Activated CD4-positive, CD25-positive, alpha-beta regulatory T cell treated with anti-CD3 and anti-CD28 coated beads, Interleukin-2, amount 50 U/mL, for 16 hours (primary cell): Measurements from ENCODE around the gene YAF2.

Experiments used
- DNase-seq: peaks from one replicate; pipeline ENCODE4 v3.0.0-alpha.2; 2020; ENCODE audit warnings: low read depth, low spot score

Gene YAF2, protein sequence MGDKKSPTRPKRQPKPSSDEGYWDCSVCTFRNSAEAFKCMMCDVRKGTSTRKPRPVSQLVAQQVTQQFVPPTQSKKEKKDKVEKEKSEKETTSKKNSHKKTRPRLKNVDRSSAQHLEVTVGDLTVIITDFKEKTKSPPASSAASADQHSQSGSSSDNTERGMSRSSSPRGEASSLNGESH

DNA sequence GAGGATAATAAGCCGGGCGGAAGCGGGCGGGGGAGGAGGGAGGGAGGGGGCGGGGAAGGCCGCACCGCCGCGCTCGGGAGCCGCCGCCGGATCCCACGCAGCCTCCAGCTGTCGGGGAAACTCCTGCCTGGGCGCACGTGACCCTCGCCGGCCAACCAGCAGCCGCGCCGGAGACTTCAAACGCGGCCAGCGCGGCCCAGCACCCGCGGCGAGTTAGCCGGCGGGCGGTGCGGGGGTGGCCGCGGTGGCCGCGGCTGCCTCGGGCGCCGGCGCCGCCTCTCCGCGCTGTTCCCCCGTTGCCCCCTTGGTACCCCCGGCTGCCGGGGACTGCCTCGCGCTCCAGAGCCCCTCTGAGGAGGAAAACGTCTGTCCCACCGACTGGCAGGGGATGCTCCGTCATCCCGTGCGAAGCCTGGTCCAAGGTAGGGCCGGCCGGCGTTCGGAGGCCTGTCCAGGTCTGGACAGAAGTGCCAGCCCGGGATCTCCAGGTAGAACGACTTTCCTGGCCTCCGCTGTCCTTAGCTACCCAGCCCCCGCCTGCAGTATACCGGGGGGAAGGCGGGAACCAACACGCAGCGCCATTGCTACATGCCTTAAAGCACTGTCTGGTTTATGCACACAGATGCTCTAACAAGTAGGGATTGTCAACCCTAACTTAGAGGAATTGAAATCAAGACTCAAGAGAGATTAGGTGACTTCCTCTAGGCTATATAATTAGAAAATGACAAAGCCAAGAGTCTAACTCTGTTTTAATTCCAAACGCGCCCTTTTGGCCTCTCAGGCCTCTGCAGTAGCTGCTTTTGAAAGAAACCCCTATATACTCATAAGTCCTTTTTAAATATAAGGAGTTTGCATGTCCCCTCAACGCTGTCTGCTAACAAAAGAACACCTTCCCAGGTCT, at the start of gene YAF2:
Gene YAF2, minus strand, starts transcription at position 9 of the 901 bp plus-strand sequence. CDS start 68 bp downstream, outside the sequence.
- DNase-seq, result peak; percentile 67

- no peak for DNase-seq
These were observed 48.7 kb upstream of the YAF2 start for GRCh38 chr12:42286741-42287140.

- no peak for DNase-seq
These were observed 47.4 kb upstream of the YAF2 start for GRCh38 chr12:42285431-42285830.

DNA sequence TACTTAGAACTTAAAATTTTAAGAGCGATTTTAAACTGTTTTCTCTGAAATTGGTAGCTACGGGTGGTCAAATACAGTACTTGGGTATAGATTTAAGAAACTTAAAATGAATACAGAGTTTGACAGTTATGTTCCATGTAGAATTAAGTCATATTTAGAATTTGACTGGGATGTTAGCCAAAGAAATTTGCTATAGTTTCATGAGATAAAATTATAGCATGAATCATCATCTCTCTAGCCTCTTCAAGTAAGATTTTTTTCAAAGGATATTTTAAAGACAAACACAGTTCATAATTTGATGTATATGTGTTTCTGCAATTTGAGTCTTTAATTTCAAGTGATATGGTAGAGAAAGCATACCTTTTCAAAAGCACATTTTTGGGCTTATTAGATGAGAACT, 46.8 kb upstream of the YAF2 start:
- no peak for DNase-seq

GRCh38 chr12:42284157-42284556, 46.1 kb upstream of the YAF2 start:
- no peak for DNase-seq

GRCh38 chr12:42283739-42284138, 45.7 kb upstream of the YAF2 start:
- DNase-seq, result no peak

- no peak for DNase-seq
These were observed 44.2 kb upstream of the YAF2 start for GRCh38 chr12:42282294-42282693.

- no peak for DNase-seq
These were observed 43.8 kb upstream of the YAF2 start for GRCh38 chr12:42281844-42282243.

- no peak for DNase-seq
These were observed 43.2 kb upstream of the YAF2 start for GRCh38 chr12:42281278-42281677.

- no peak for DNase-seq
These were observed 40.1 kb upstream of the YAF2 start for GRCh38 chr12:42278128-42278510.

DNA sequence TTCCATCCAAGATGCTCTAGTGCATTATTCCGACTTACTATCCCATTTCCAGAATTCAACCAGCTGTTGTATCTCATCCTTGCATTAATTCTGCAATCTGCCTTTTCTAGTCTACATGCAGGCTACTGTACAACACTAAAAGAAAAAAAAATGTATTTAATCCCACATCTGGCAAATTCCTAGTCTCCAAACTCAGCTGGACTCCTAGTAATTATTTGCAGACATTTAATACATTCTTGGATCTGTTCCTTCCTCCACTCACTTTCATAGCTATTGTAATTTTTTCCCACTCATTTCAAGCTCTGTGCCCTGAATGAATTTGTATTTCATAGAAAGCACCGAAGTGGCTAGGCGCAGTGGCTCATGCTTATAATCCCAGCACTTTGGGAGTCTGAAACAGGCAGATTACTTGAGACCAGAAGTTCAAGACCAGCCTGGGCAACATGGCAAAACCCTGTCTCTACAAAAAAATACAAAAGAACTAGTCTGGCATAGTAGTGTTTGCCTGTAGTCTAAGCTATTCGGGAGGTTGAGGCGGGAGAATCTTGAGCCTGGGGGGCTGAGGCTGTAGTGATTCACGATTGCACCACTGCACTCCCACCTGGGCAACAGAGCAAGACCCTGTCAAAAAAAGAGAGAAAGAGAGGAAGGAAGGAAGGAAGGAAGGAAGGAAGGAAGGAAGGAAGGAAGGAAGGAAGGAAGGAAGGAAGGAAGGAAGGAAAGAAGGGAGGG, 39.5 kb upstream of the YAF2 start:
- no peak for DNase-seq

DNA sequence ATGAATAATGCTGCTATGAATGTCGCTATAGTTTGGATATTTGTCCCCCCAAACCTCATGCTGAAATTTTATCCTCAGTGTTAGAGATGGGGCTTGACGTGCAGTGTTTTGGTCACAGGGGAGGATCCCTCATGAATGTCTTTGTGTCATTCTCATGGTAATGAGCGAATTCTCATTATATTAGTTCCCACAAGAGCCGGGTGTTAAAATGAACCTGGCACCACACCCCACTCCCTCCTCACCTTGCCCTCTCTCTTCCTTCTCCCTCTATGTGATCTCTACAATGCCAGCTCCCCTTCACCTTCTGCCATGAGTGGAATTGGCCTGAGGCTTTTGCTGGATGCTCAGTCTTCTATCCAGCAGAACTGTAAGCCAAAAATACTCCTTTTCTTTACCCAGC, 37.5 kb upstream of the YAF2 start:
- no peak for DNase-seq

DNA sequence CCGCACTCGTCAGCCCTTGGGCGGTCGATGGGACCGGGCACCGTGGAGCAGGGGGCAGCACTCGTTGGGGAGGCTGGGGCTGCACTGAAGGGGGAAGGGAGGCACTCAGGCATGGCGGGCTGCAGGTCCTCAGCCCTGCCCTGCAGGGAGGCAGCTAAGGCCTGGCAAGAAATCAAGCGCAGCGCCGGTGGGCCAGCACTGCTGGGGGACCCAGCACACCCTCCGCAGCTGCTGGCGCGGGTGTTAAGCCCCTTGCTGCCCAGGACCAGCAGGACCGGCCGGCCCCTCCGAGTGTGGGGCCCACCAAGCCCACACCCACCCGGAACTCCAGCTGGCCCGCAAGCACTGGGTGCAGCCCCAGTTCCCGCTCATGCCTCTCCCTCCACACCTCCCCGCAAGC, 35.7 kb upstream of the YAF2 start:
- no peak for DNase-seq

DNA sequence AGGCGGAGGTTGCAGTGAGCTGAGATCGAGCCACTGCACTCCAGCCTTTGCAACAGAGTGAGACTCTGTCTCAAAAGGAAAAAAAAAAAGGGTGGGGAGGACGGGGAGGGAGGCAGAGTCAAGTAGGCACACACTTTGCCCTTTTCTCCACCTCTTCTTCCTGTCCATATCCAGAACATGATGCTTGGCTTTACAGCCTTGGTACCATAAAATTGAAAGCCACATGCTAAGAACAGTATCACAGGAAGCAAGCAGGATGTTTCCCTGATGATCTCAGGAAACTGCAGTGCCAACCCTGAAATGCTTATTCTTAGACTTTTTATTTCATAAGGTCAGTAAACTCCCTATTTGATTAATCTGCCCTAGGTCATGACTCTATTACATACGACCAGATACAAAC, 32.5 kb upstream of the YAF2 start:
- no peak for DNase-seq

GRCh38 chr12:42267413-42268190, 29.6 kb upstream of the YAF2 start:
- no peak for DNase-seq

DNA sequence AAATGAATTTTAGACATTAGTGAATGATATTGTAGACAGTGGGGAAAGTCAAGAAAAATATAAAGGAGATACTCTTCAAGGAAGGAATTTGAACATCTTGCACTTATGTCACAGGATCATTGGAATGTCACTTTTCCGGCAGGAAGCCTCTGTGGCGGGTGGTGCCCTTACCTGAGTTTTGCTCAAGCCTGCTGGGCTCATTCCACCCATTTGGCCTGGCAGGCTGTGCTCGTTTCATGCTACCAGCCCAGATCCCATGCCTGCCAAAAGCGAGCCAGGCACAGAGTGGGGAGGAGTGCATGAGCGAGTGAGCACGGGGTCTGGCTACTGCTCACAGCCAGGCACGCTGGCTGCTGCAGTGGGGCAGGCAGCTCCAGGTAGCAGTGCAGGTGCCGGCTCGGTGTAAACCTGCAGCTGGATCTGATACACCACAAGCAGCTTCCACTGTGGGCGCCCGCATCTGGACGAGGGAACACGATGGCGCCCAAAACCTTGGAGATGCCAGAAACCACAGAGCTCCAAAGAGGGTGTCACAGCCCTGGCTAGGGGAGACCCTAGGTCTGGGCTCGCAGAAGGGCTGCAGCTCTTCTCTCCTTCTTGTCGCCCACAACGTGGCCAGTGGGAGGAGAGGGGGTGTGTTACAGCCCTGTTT, 28.7 kb upstream of the YAF2 start:
- no peak for DNase-seq

DNA sequence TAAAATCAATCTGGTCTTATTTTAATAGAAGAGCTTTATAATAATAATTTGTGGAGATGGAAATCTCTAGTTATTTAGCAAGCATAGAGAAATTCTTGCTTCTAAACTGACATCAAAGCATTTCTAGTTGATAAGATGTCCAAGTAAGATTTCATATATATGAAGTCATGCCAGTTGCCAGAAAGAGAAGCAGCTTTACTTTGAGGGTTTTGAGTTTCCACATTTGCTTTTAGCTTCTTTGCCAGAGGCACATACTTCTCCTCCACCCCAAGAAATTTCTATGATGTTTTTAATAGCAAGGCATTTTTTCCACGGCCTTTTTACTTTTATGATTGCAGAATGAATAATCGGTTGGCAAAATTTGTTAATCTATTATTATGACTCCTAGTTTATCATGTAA, 24.2 kb upstream of the YAF2 start:
- DNase-seq, result no peak

DNA sequence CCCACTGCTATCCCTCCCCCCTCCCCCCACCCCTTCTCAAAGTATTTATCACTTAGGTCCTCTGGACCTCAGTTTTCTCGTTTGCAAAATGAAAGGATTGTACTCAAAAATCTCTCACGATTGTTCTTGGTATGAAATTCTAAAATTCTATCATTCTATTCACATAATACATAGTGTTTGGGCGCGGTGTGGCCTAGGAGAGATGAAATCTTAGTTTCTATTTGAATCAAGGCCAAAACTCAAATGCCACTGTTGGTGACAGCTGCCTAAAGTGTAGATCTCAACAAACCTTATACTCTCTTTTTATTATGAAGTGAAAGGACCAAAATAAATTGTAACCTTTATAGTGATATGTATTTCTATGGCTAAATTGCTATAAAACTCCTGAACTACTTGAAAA, 23.7 kb upstream of the YAF2 start:
- DNase-seq, result no peak

DNA sequence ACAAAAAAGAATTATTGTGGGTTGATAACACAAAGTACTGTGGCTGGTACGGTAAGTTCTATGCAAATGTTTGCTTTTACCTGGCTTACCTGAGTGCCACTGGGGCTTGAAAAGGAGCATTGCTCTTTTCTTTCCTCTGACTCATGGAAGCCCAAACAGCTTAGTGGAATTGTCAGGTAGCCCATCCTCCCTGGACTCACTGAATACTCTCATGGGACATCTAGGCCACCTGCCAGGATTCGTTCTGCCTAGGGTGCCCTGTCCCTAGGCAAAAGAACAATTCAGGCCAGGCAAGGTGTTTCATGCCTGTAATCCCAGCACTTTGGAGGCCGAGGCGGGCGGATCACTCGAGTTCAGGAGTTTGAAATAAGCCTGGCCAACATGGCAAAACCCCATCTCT, 22.5 kb upstream of the YAF2 start:
- DNase-seq, result no peak

DNA sequence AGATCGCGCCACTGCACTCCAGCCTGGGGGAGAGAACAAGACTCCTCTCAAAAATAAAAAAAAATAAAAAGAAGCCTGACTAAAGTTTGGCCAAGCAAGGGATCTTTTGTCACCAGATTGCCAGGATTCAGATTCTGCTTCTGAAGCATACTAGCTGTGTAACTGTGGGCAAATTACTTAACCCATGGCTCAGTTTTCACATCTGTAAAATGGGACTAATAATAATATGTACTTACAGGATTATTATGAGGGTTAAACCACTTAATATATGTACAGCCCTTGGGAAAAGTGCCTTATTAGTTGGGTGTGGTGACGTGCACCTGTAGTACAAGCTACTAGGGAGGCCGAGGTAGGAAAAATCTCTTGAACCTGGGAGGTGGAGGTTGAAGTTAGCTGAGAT, 21.7 kb upstream of the YAF2 start:
- DNase-seq, result no peak

DNA sequence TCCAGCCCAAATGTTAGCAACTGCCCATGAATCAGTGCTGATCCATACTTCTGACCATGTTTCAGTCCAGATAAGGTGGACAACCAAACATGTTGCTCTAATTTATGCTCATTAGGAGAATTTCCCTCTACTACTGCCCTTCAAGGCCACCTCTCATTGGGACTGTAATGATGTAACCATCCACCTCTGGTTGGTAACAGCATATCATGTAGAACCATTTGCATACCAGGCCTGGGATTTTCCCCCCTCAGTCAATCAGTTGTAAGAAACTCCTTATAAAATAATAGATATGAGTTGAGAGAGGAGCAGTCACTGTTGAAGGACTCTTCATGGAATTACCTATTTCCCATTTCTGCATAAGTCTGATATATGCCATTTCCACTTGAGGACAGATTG, 17.8 kb upstream of the YAF2 start:
- DNase-seq, result no peak
